HepG2 (cell line): ENCODE data around the gene INPP4B. TPM values are rescaled to one million over a fixed set of nuclear protein-coding genes. Genes with fewer than 3 reads are reported as not detected.

Source experiments
- ATAC-seq: fragments of 200-7000 bp; cut with Tn5 transposase; 3 replicates; pipeline ENCODE4 v1.9.1; 2020; ENCODE audit warnings: mild to moderate bottlenecking, moderate library complexity
- BruUV-seq: library from RNA; stranded (reverse); fragments of 400-500 nt; replicated peaks from 2 replicates; lab custom pipeline; 2021; lab: Mats Ljungman, UMichigan
- CTCF ChIA-PET: fragments of 300-600 bp; formaldehyde crosslinking; extraction: SDS; loops from one replicate; lab custom pipeline; 2021; ENCODE audit warnings: low total read pairs, inconsistent platforms, low intra/inter-chr PET ratio; lab: Yijun Ruan, JAX
- POLR2A ChIA-PET: fragments of 350-600 bp; sonication (Branson Sonifier 250); formaldehyde crosslinking; loops from one replicate; lab custom pipeline; 2020; ENCODE audit warnings: antibody characterized with exemption, inconsistent platforms; lab: Yijun Ruan, JAX
- DNase-seq: peaks from one replicate; pipeline ENCODE4 v3.0.0-alpha.2; 2015; ENCODE audit warnings: low spot score
- FAIRE-seq: peaks from 3 replicates; lab custom pipeline; 2011; peaks lifted over from hg19 to GRCh38; lab: Jason Lieb, UNC
- H2AFZ ChIP-seq: one replicate; pipeline ENCODE4 v1.6.1; 2011; ENCODE audit warnings: low read length, inconsistent platforms
- H3K27ac ChIP-seq: fragments of 300-600 bp; 3 replicates; pipeline ENCODE4 v1.8.0; 2011; ENCODE audit warnings: mixed run types, mild to moderate bottlenecking, mixed read lengths, low read length, inconsistent platforms; ENCODE audit not compliant: insufficient read depth; ENCODE audit errors: extremely low read length
- H3K27me3 ChIP-seq, 2 experiments: fragments of 200-600 bp in 1 of 2; 2 replicates in 1 of 2; 3 replicates in 1 of 2; pipeline versions ENCODE4 v1.6.0 to v1.8.0; 2011; ENCODE audit warnings: low read length in 2 of 2, mild to moderate bottlenecking in 2 of 2, moderate library complexity in 2 of 2, inconsistent platforms in 1 of 2; ENCODE audit not compliant: insufficient read depth in 2 of 2, control insufficient read depth in 1 of 2
- H3K36me3 ChIP-seq, 2 experiments: fragments of 200-600 bp in 1 of 2; replicated peaks in 1 of 2; 2 replicates in 1 of 2; 3 replicates in 1 of 2; pipeline versions ENCODE4 v1.5.1 to v1.8.0; 2011; ENCODE audit warnings: low read length in 2 of 2, inconsistent platforms in 1 of 2; ENCODE audit not compliant: insufficient read depth in 2 of 2, control insufficient read depth in 1 of 2
- H3K4me1 ChIP-seq: 2 replicates; pipeline ENCODE4 v1.5.1; 2012; ENCODE audit warnings: low read length, inconsistent platforms; ENCODE audit not compliant: insufficient read depth
- H3K4me2 ChIP-seq: 2 replicates; pipeline ENCODE4 v1.6.0; 2011; ENCODE audit warnings: low read depth, low read length, inconsistent platforms
- H3K4me3 ChIP-seq, 3 experiments: fragments of 200-600 bp in 1 of 3; sonication (generic), shearing (Covaris generic) in 1 of 3; replicated peaks in 1 of 3; 2 replicates each; pipeline ENCODE4 v1.5.1; 2011 to 2016; ENCODE audit warnings: low read length in 3 of 3, inconsistent platforms in 2 of 3, low read depth in 2 of 3, mild to moderate bottlenecking in 2 of 3, control low read depth in 1 of 3, mixed read lengths in 1 of 3; ENCODE audit not compliant: insufficient read depth in 1 of 3
- H3K79me2 ChIP-seq: one replicate; pipeline ENCODE4 v1.6.1; 2011; ENCODE audit warnings: low read length, inconsistent platforms; ENCODE audit not compliant: insufficient read depth
- H3K9ac ChIP-seq: 2 replicates; pipeline ENCODE4 v1.6.0; 2011; ENCODE audit warnings: mild to moderate bottlenecking, low read depth, low read length, inconsistent platforms; ENCODE audit not compliant: insufficient read depth
- H3K9me3 ChIP-seq: 2 replicates; pipeline ENCODE4 v1.5.1; 2012; ENCODE audit warnings: mild to moderate bottlenecking, low read length
- H4K20me1 ChIP-seq: 2 replicates; pipeline ENCODE4 v1.6.0; 2011; ENCODE audit warnings: inconsistent platforms, mild to moderate bottlenecking, low read length, moderate library complexity; ENCODE audit not compliant: insufficient read depth
- ATM ChIP-seq: fragments of 450-650 bp; IDR thresholded peaks from 2 replicates; pipeline ENCODE4 v1.7.1; 2017; ENCODE audit warnings: mild to moderate bottlenecking, borderline replicate concordance
- CEBPB ChIP-seq: IDR thresholded peaks from 2 replicates; pipeline ENCODE4 v1.6.1; 2011; ENCODE audit warnings: low read depth, low read length, improper control_type of control experiment, borderline replicate concordance
- IRX3 ChIP-seq: sonication (generic); formaldehyde crosslinking; IDR thresholded peaks from 2 replicates; pipeline ENCODE4 v1.8.1; 2023; ENCODE audit warnings: mild to moderate bottlenecking, low read depth, missing genetic modification reagents, borderline replicate concordance
- MAZ ChIP-seq, 2 experiments: sonication (generic) in 1 of 2; formaldehyde crosslinking in 1 of 2; IDR thresholded peaks; 2 replicates each; pipeline versions ENCODE4 v1.5.0 to v1.6.1; 2012 to 2020; ENCODE audit warnings: low read depth in 2 of 2, mild to moderate bottlenecking in 2 of 2, borderline replicate concordance in 1 of 2, improper control_type of control experiment in 1 of 2, low read length in 1 of 2, missing genetic modification reagents in 1 of 2, moderate library complexity in 1 of 2
- MXI1 ChIP-seq: IDR thresholded peaks from 3 replicates; pipeline ENCODE4 v1.6.1; 2012; ENCODE audit warnings: low read depth, low read length, inconsistent platforms, borderline replicate concordance
- PHF20 ChIP-seq: sonication (generic); formaldehyde crosslinking; IDR thresholded peaks from 2 replicates; pipeline ENCODE4 v1.5.0; 2020; ENCODE audit warnings: mild to moderate bottlenecking, missing genetic modification reagents
- SP140L ChIP-seq: sonication (generic); formaldehyde crosslinking; IDR thresholded peaks from 2 replicates; pipeline ENCODE4 v1.4.0; 2020; ENCODE audit warnings: missing genetic modification reagents, borderline replicate concordance
- ZBTB7B ChIP-seq: sonication (generic); formaldehyde crosslinking; IDR thresholded peaks from 2 replicates; pipeline ENCODE4 v1.4.0; 2020; ENCODE audit warnings: missing genetic modification reagents
- ZEB1 ChIP-seq: IDR thresholded peaks from 2 replicates; pipeline ENCODE4 v1.6.1; 2012; ENCODE audit warnings: mild to moderate bottlenecking, low read depth, inconsistent platforms; ENCODE audit not compliant: insufficient replicate concordance
- ZFP36L1 ChIP-seq: sonication (generic); formaldehyde crosslinking; IDR thresholded peaks from 2 replicates; pipeline ENCODE4 v1.8.0; 2022; ENCODE audit warnings: mild to moderate bottlenecking, missing genetic modification reagents, moderate library complexity
- ZFP90 ChIP-seq: sonication (generic); formaldehyde crosslinking; IDR thresholded peaks from 2 replicates; pipeline ENCODE4 v1.8.0; 2022; ENCODE audit warnings: missing genetic modification reagents, mild to moderate bottlenecking, inconsistent platforms, borderline replicate concordance
- ZNF10 ChIP-seq: sonication (generic); formaldehyde crosslinking; IDR thresholded peaks from 2 replicates; pipeline ENCODE4 v1.4.0; 2020; ENCODE audit warnings: mild to moderate bottlenecking, low read depth, missing genetic modification reagents, borderline replicate concordance
- ZNF451 ChIP-seq: sonication (generic); formaldehyde crosslinking; IDR thresholded peaks from 2 replicates; pipeline ENCODE4 v1.5.0; 2020; ENCODE audit warnings: mild to moderate bottlenecking, missing genetic modification reagents
- ZNF577 ChIP-seq: sonication (generic); formaldehyde crosslinking; IDR thresholded peaks from 2 replicates; pipeline ENCODE4 v1.4.0; 2020; ENCODE audit warnings: mild to moderate bottlenecking, low read depth, missing genetic modification reagents, borderline replicate concordance
- ZNF605 ChIP-seq: sonication (generic); formaldehyde crosslinking; IDR thresholded peaks from 2 replicates; pipeline ENCODE4 v1.8.0; 2022; ENCODE audit warnings: mild to moderate bottlenecking, missing genetic modification reagents
- ZNF646 ChIP-seq: sonication (generic); formaldehyde crosslinking; IDR thresholded peaks from 2 replicates; pipeline ENCODE4 v1.9.0; 2021; ENCODE audit warnings: mild to moderate bottlenecking, missing genetic modification reagents
- ZNF772 ChIP-seq: sonication (generic); formaldehyde crosslinking; IDR thresholded peaks from 2 replicates; pipeline ENCODE4 v1.5.0; 2020; ENCODE audit warnings: mild to moderate bottlenecking, missing genetic modification reagents
- ZNF816 ChIP-seq: sonication (generic); formaldehyde crosslinking; IDR thresholded peaks from 2 replicates; pipeline ENCODE4 v1.8.0; 2022; ENCODE audit warnings: missing genetic modification reagents, mild to moderate bottlenecking, borderline replicate concordance
- WGBS: methylation state at CpG from one replicate; pipeline ENCODE4 v1.1.6; 2017; ENCODE audit warnings: low lambda C conversion rate; 5-methylcytosine and 5-hydroxymethylcytosine counted together
- in situ Hi-C: cut with HindIII; loops from 2 replicates; pipeline ENCODE4 v1.10.0; 2017; ENCODE audit warnings: low pct_unique_long_range_greater_than_20kb; ENCODE audit not compliant: extremely low pct_ligation_motif_present
- intact Hi-C: fragments of 100-400 bp; cut with micrococcal nuclease; formaldehyde crosslinking; loops from one replicate; pipeline ENCODE4 v1.10.0; 2022; ENCODE audit not compliant: unreplicated experiment
- polyA plus RNA-seq, 8 experiments: library from polyadenylated mRNA; depleted of rRNA in 3 of 8; stranded (reverse) in 7 of 8; unstranded in 1 of 8; fragments of >200 nt; fragmentation: Illumina TruSeq in 4 of 8; extraction: Trizol in 4 of 8; gene quantifications; 2 replicates each; pipeline versions ENCODE4 v1.2.1 to v1.2.3, GENCODE V29; 2011 to 2016; ENCODE audit warnings: low read depth in 4 of 8, missing spikeins in 1 of 8, mixed read lengths in 1 of 8; ENCODE audit not compliant: insufficient read depth in 1 of 8
- total RNA-seq, 5 experiments: library from RNA; depleted of rRNA; stranded (reverse); fragments of >200 nt; fragmentation: Illumina TruSeq; extraction: Trizol; gene quantifications; 2 replicates each; pipeline ENCODE4 v1.2.3, GENCODE V29; 2016; ENCODE audit warnings: low read depth in 1 of 5

The INPP4B gene
- total and polyA plus RNA-seq, 2 of the 13 experiments (the other 11 are each of a cell fraction or from before 2014, with no cell fraction given), result not detected

- TF ChIP-seq ZNF646 (CRISPR knock-in tag) (no peak), CEBPB (no peak), MAZ (IDR thresholded peaks at IDR 0.05; ENCODE audit: borderline replicate concordance, low read depth, low read length) (no peak), MAZ (CRISPR knock-in tag; IDR thresholded peaks at IDR 0.05; ENCODE audit: low read depth) (no peak), ZNF451 (CRISPR knock-in tag) (no peak)
Measured at GRCh38 chr4:142091085-142091513, 755.0 kb downstream of the INPP4B start (continued).

- H3K9me3 ChIP-seq, result no peaks in the 10 kb centered on the region
- no peaks in the 10 kb centered on the region for H3K27me3 ChIP-seq
- no peak for FAIRE-seq
- no peak overlapping the region for H3K4me3 ChIP-seq
- 0% methylated on average over 4 of the region's 4 CpGs for WGBS
- no peak overlapping the region for H3K27ac ChIP-seq
- H3K36me3 ChIP-seq, result no peaks in the 10 kb centered on the region
- H3K4me2 ChIP-seq, result no peak overlapping the region
- no peak overlapping the region for H3K9ac ChIP-seq
- no TSS peak for BruUV-seq
- ChIA-PET CTCF (no interaction called here), POLR2A (no interaction called here)
- no peaks in the 10 kb centered on the region for H4K20me1 ChIP-seq
- in situ Hi-C loops, result no loop called here
- H2AFZ ChIP-seq, result no peak overlapping the region
- ATAC-seq, result no peak
- intact Hi-C loops, result no loop called here
- H3K79me2 ChIP-seq, result no peaks in the 10 kb centered on the region
- H3K4me1 ChIP-seq, result no peaks in the 10 kb centered on the region
- DNase-seq, result no peak
- TF ChIP-seq ZBTB7B (CRISPR knock-in tag), result no peak
- TF ChIP-seq ATM, result no peak
- no peak for TF ChIP-seq ZNF816 (CRISPR knock-in tag)
- no peak for TF ChIP-seq IRX3 (CRISPR knock-in tag)
- no peak for TF ChIP-seq ZNF577 (CRISPR knock-in tag)
- TF ChIP-seq PHF20 (CRISPR knock-in tag), result no peak
- no peak for TF ChIP-seq SP140L (CRISPR knock-in tag)
- TF ChIP-seq ZNF605 (CRISPR knock-in tag), result no peak
- TF ChIP-seq ZFP90 (CRISPR knock-in tag), result no peak
- TF ChIP-seq ZEB1, result no peak
- TF ChIP-seq MXI1, result no peak
- TF ChIP-seq ZNF10, result no peak
- TF ChIP-seq ZFP36L1 (CRISPR knock-in tag), result no peak
- no peak for TF ChIP-seq ZNF772 (CRISPR knock-in tag)
Measured at GRCh38 chr4:142088906-142089305, 757.2 kb downstream of the INPP4B start.
